ENCODE data around the gene INS. TPM values are rescaled to one million over a fixed set of nuclear protein-coding genes. Genes with fewer than 3 reads are reported as not detected.

INS gene
- total RNA-seq, 1 experiment from 2014 or later, result not detected

- TF ChIP-seq, protein P1, sequence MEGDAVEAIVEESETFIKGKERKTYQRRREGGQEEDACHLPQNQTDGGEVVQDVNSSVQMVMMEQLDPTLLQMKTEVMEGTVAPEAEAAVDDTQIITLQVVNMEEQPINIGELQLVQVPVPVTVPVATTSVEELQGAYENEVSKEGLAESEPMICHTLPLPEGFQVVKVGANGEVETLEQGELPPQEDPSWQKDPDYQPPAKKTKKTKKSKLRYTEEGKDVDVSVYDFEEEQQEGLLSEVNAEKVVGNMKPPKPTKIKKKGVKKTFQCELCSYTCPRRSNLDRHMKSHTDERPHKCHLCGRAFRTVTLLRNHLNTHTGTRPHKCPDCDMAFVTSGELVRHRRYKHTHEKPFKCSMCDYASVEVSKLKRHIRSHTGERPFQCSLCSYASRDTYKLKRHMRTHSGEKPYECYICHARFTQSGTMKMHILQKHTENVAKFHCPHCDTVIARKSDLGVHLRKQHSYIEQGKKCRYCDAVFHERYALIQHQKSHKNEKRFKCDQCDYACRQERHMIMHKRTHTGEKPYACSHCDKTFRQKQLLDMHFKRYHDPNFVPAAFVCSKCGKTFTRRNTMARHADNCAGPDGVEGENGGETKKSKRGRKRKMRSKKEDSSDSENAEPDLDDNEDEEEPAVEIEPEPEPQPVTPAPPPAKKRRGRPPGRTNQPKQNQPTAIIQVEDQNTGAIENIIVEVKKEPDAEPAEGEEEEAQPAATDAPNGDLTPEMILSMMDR (conservative IDR thresholded peaks at IDR 0.05), result no peak
- no peak within 1 kb of the TSS for H4K8ac ChIP-seq (replicated peaks; ENCODE audit: insufficient read length, low read depth, low read length)
- H3T11ph ChIP-seq (ENCODE audit: low read length), result no peak within 1 kb of the TSS
- H3K4me2 ChIP-seq (ENCODE audit: insufficient read depth, insufficient read length, low read length), result no peak within 1 kb of the TSS
- H2BK20ac ChIP-seq (ENCODE audit: low read depth, low read length, poor library complexity, severe bottlenecking), result no peak within 1 kb of the TSS
- no peaks in the 10 kb centered on the region; a peak in 1 of 5 replicates for H3K9me3 Mint-ChIP-seq
- no peak within 1 kb of the TSS for H2BK120ac ChIP-seq (ENCODE audit: low read depth, low read length, poor library complexity, severe bottlenecking)
- peaks cover 0 to 5% of the 10 kb centered on the region in 2 experiments; a peak in 1 of 4 replicates for H3K4me1 Mint-ChIP-seq
- no peak within 1 kb of the TSS for H2BK12ac ChIP-seq (ENCODE audit: insufficient read length, low read depth, low read length)
- no peak within 1 kb of the TSS for H2AK5ac ChIP-seq (ENCODE audit: insufficient read length, low read length)
- H2AFZ ChIP-seq (ENCODE audit: low read length), result no peak within 1 kb of the TSS
- peaks cover 3% of the 10 kb centered on the region for H3K23me2 ChIP-seq (ENCODE audit: insufficient read length, low read depth, low read length, poor library complexity, severe bottlenecking)
- no peaks in the 10 kb centered on the region for H4K20me1 ChIP-seq (ENCODE audit: control insufficient read depth, insufficient read depth, insufficient read length)
- no peak for DNase-seq
- no peak within 1 kb of the TSS for H3K56ac ChIP-seq (ENCODE audit: insufficient read length, low read depth, low read length)
- no peaks in the 10 kb centered on the region for H3K9me3 ChIP-seq (ENCODE audit: control insufficient read depth, low read depth, low read length)
- no CpG with 5 or more reads among the region's 17 CpGs for WGBS (ENCODE audit: extremely low coverage, insufficient read length, low lambda C conversion rate)
- H3K14ac ChIP-seq (ENCODE audit: insufficient read depth, low read length), result no peak within 1 kb of the TSS
- H4K91ac ChIP-seq (ENCODE audit: insufficient read length, low read depth, low read length), result no peak within 1 kb of the TSS
- no peak within 1 kb of the TSS for H3K27ac ChIP-seq (ENCODE audit: insufficient read length, low read depth, low read length)
- no peaks in the 10 kb centered on the region for H3K79me1 ChIP-seq (ENCODE audit: insufficient read depth, low read depth, low read length, poor library complexity, severe bottlenecking)
- no peak within 1 kb of the TSS for H4K5ac ChIP-seq (ENCODE audit: insufficient read length, low read depth, low read length)
- H2BK15ac ChIP-seq (ENCODE audit: low read depth, low read length), result no peak within 1 kb of the TSS
- H3K79me2 ChIP-seq (ENCODE audit: insufficient read depth, low read length), result no peaks in the 10 kb centered on the region
- H2BK5ac ChIP-seq (ENCODE audit: insufficient read length, low read length), result no peak within 1 kb of the TSS
- H3K27me3 Mint-ChIP-seq (ENCODE audit: low read depth), result peaks cover 18% of the 10 kb centered on the region
- H3K18ac ChIP-seq (ENCODE audit: insufficient read length, low read depth, low read length), result no peak within 1 kb of the TSS
- H3K36me3 Mint-ChIP-seq (ENCODE audit: insufficient read depth in 1 of 3, low read depth in 3 of 3), result no peaks in the 10 kb centered on the region
- no peaks in the 10 kb centered on the region for H3K27me3 ChIP-seq (ENCODE audit: insufficient read depth, low read length)
- H3K4ac ChIP-seq (ENCODE audit: low read depth, low read length), result no peak within 1 kb of the TSS
- H3K9ac ChIP-seq (ENCODE audit: extremely low read depth, insufficient read length, low read length), result no peak within 1 kb of the TSS
- no peaks in the 10 kb centered on the region for H3K4me1 ChIP-seq (ENCODE audit: insufficient read depth, low read length)
- H3K23ac ChIP-seq (ENCODE audit: insufficient read length, low read depth, low read length), result no peak within 1 kb of the TSS
- no peak within 1 kb of the TSS for H3K4me3 Mint-ChIP-seq
- no peak within 1 kb of the TSS for H3K27ac Mint-ChIP-seq
Observed at GRCh38 chr11:2171591-2172003, 10.6 kb upstream of the INS start, which contains the start of gene TH. Gene TH, minus strand, starts transcription at chr11:2171815. Its CDS starts 29 bp downstream, at chr11:2171786.

Data from H9 (cell line).